GM18502 (cell line): Measurements from ENCODE around the gene ILDR2.
A peak's percentile ranks its signal among the peaks of the same experiment; 100 is the strongest.

ENCODE experiments used
- ATAC-seq: cut with Tn5 transposase; IDR thresholded peaks from one replicate; pipeline ENCODE4 v1.9.1; 2021; ENCODE audit warnings: mild to moderate bottlenecking; ENCODE audit not compliant: unreplicated experiment, poor library complexity

ILDR2 gene

DNA sequence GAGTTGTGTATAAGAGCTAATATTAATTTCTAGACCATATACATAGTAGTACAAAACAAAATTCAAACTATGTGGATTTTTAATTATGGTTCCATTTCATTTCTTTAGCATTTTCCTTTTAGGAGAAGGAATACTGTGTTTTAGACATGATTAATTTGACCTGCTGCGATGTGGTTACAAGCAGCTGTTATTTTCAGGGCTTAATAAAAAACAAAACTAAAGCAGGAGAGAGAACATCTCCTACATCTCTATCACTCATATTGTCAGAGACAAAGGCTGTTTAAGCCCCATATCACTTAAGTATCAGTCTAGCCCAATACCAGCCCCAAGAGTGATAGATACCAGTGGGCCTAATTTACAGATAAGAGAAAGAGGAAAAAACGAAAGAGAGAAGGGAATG lies 47.6 kb downstream of the ILDR2 start:
- ATAC-seq: no peak

DNA sequence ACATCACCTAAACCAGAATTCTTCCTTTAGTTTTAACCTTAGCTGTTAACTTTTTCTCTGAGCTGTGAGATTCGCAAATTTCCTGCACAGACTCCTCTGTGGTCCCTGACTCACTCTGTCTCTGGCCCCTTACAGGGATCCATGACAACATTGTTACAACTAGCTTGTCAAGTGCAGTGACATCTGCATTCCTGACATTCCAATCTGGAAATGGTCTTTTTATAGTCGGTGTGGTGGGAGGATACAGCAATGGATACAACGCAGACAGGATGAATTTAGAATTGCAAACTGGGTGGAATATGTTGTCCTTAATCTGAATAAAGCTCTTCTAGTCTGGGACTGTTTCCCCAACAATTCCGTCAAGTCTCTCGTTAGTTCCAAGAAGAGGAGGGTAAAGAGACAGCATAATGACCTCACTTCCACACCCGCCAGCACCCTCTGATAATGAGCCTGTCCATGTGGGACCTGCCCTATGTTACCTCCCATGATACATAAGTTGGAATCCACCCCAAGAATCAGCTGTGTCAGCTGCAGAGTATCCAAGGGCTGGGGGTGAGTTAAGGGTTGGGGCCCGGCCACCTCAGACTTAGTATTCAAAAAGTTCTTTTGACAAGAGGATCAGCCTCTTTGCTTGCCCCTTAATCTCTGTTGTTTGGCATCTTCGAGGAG lies 49.4 kb downstream of the ILDR2 start:
- no peak for ATAC-seq

DNA sequence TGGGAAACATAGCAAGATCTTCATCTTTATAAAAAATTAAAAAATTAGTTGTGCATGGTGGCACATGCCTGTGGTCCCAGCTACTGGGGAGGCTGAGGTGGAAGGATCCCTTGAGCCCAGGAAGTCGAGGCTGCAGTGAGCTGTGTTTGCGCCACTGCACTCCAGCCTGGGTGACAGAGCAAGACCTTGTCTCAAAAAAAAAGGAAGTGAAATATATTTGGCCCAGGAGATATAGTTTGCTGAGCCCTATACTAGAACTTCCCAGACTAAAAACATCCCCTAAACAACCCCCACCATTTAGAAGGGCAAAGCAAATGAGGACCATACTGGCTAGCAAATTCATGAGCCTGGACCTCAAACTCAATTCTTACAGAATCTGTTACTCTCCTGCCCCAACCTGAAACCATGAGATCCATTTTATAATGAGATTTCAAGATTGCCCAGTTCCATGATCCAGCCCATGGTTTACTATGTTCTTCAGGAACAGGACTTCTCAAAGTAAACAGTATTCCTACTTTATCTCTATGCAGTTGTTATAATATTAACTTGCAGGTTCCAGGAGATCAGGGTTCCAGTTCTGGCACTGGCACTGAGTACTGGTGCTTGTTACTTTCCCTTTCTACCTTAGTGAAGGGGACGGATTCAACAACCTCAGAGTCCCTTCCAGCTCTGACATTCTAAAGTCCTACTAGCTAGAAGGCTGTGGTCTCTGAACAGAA lies 50.4 kb downstream of the ILDR2 start:
- peak; percentile 89 for ATAC-seq

DNA sequence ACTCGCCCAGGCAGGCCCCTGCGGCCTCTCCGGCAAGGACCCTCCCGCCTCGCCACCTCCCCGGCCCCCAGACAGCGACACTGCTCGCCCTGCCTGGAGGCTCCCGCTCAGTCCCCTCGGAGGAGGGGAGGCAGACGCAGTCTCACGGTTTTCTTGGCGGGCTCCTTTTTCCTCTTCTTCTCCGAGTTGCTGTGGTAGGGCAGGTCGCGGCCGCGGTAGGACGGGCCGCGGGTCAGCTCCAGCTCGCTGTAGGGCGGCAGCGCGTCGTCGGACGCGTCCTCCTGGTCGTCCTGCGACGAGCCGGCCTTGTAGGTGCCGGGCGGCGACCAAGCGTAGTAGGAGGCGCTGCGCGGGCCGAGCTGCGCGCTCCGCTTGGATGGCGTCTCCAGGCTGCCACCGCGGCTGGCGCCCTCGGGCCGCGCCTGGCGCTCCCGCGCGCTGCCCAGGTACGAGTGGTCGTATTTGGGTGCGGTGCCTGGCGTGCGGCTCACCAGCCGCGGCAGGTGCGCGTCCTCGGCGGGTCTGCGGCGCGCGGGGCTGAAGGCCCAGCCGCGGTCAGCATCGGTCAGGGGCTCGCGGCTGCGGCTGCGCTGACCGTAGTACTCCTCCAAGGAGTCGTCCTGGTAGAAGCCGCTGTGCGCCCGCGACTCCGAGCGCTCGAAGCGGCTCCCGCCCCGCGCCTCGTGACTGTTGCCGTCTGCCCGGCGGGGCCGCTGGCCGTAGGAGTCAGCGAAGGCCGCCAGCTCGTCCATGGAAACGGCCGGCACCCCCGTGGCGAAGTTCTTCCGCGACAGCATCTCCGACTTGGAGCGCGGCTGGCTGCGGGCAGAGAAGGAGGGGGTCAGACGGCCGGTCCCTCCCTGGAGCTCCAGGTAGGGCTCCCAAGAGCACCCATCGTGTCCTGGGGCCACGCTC lies 54.5 kb downstream of the ILDR2 start:
- no peak for ATAC-seq

DNA sequence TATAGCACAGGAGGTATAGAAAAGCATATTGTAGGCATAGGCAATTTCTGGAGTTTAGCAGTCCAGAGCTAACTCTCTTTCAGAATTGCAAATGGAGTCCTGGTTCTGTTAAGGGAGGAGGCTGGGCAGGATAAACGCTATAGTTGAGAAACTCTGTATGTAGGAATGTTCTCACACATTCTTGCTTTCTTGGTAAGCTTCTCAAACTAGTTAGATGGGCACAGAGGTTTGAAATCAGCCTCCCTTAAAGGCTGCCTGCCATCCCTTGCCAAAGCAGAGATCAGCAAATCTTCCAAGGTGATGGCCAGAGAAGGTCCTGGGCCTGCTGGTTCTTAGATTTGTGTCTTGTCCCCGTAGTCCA lies 56.4 kb downstream of the ILDR2 start:
- no peak for ATAC-seq

DNA sequence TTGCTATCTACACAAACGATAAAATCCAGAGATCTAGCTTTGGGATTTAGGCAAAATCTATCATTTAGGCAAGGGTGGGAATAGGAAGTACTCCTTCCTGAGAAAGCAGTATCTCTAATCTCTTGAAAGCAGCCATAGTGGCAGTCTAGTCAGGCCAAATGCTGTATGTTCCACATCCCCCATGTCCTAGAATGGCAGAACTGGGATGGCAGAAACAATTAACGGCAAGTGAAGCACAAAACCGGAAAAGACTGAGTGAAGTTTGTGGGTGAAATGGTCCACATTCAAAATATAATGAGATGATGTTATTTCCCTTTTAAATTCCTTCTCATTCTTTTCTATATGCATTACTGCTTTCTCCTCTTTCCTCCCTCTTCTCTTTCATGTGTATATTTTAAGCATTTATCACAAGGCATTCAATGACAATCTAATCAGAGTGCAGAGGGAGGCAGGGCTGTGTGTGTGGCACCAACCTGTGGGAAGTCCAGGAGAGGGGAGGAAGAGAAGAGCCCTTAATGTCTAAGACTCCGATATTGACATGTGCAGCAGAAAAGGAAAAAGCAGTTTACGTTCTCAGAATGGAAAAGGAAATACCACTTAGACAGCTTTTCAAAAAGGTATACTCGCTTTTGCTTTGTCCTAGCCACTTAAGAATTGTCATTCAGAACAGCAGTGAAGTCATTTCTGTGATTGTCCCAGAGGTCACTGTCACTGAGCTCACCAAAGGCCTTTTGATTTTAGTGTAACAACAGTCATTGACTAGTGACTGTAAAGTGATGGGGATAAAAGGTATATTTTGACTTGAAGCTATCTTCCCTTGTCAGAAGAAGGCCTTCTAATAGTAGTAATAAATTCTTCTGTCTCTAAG lies 57.0 kb downstream of the ILDR2 start:
- ATAC-seq: no peak

DNA sequence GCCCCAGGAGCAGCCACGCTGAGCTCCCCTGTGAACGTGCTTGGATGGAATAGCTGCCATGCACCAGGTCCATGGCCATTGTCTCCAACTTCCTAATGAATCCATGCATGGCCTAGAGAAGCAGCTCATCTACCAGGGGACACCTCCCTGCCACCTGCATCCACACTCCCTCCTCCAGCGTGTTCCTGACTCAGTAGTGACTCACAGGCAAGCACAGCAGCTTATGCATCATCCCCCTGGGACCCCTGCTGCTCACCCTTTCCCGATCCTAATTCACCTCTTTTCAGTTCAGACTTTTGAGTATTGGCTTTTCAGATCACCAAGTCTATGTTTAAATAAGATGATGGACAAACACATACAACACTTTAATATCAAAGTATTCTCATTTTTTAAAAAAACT lies 59.4 kb downstream of the ILDR2 start:
- no peak for ATAC-seq

DNA sequence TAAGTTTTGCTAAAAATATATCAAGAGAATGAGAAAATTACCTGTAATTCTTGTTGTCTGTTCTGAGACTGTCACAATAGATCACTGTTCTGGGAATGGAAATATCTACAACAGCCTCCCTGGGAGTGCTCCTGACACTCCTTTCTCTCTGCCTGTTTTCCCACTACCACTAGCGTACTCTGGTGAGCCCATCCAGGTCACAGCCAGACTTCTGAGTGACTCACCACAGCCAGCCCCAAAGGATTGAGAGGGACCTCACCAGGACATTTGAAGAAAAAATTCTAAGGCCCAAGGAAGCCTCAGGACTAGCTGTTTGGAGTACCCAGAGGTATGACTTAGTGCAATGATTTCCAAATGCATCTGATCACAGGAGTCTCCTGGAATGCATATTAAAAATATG lies 60.3 kb downstream of the ILDR2 start:
- no peak for ATAC-seq

DNA sequence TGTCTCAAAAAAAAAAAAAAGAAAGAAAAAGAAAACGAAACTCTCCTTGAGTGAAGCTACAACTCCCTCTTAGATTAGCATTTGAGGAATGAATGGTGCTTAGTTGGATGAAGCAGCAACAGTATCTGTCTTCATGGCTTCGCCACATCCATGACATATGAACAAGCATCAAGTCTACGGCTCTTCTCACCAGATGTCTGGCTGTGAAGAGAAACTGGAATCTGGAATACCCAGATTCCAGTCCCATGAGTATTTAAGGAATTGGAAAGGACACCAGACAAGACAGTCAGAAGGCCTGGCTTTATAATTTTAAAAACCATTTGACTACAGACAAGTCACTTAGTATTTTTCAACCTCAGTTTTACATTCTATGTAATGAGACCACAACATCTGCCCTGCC lies 61.2 kb downstream of the ILDR2 start:
- ATAC-seq: no peak

DNA sequence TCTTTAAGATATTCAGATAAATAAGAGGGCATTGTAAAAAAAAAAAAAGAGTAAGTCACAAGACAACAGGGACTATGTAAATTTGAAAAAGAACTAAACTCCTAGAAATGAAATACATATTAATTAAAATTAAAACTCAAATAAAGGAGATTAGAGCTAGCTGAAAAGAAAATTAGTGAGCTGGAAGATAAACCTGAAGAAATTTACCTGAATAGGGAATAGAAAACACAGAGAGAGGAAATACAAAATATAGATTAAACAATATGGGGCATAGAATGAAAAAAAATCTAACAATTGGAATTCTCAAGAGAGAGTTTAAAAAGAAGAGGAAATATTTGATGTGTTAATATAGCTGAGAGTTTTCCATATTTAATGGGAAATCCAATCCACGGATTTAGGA lies 63.7 kb downstream of the ILDR2 start:
- no peak for ATAC-seq

DNA sequence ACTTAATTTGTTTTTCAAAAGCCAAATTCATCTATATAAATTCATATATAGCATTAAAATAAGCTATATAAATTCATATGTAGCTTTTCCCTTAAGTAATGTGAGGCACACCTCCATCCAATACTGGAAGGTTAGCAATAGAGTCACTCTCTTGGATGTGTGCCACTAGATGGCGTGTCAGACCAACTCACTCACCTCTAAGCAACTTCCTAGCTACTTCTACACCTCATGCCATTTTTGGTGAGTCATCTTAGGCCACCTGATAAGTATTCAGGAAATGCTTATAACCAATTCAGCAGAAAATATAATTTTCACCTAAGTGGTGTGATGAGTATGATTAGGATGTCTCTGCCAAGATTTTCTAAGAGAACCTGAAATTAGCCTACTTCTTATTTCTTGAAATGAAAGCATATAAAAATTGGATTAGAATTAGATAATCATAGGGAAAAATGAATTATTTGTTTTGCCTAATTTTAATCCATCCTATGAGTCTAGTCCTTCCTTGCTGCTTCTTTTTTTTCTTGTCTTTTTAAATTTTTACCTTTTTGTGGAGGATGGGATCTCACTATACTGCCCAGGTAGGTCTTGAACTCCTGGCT lies 64.8 kb downstream of the ILDR2 start:
- peak; percentile 98 for ATAC-seq

DNA sequence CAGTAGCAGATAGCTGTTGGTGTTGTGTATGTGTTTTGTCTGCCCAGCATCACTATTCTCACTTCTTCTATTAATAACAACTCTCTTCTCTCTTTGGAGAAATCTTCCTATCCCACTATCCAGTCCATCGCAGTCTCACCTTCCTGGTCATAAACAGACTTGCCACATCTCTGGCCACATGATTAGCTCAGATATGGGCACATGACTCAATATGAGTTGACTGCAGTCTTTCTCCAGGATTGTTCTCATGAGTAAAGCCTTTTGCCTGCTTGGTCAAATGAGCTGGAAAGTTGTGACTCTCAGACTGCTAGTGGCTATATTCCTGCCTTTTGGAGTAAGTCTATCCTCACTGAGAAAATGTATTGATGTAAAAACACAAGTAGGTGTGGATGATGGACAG lies 66.4 kb downstream of the ILDR2 start:
- ATAC-seq: no peak

DNA sequence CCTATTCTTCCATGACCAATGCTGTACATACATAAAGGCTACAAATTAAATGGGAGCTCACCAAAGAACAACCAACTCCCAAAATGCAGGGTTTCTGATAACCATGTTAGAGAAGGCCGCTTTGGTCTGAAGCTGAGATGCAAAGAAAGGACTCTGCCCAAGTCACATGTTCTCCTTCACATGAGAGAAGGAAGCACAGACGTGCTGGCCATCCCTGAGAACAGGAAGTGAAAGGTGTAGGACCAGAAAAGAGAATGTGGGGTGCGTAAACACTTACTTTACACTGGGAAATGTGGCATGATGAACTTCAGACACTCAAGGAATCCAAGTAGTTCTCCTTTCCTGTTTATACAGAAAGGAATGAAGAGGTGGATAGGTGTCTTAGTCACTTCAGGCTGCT lies 67.6 kb downstream of the ILDR2 start:
- peak; percentile 56 for ATAC-seq

DNA sequence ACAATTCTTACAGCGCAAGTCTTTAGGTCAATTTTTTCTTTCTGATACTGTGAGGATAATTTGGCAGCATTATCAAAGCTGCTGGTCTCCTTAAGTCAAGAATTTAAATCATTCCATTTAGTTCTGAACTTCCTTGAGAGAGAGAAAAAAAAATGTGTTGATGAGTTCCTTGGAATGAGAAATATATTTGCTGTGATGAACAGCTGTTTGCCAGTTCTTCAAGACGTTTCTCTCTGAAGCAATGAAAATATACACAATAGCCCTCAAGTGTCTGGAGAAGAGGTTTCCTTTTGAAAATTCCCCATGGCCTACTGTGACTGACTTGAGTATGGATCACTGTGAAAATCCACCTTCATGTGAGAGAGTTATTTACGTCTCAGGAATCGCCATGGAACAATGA lies 68.3 kb downstream of the ILDR2 start:
- no peak for ATAC-seq

DNA sequence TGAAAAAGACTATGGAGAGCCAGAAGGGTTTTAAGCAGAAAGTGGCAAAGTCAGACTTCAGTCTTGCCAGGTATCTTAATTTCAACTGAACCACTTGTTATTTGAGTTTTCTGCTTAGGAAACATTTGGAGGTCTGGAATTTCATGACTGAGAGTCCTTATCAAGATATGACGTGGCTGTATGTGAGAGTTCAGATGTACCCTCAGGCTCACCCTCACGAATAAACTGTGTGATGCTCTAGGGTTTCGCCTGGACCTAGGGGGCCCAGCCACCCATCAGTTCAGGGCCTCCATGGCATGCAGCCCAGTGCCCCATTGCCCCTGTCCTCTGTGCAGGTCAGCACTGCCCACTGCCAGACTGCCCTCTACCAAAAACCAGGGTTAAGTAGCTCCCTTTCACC lies 68.7 kb downstream of the ILDR2 start:
- ATAC-seq: no peak

DNA sequence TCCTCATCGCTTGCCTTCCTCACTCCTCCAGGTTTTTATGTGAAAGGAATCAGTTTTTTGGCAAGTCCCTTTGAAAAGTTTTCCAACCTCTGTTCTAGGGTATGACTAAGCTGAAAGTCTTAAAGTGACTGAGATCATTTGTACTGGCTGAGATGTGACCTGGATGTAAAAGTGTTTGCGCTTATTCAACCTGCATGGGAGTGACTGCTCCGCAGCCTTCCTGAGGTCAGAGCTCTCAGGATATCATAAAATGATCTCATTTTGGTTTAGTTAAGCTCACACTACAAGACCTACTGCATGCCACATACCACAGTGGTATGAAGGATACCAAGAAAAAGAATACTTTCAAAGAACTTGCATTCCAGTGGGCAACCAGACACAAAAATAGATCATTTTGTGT lies 69.4 kb downstream of the ILDR2 start:
- no peak for ATAC-seq

DNA sequence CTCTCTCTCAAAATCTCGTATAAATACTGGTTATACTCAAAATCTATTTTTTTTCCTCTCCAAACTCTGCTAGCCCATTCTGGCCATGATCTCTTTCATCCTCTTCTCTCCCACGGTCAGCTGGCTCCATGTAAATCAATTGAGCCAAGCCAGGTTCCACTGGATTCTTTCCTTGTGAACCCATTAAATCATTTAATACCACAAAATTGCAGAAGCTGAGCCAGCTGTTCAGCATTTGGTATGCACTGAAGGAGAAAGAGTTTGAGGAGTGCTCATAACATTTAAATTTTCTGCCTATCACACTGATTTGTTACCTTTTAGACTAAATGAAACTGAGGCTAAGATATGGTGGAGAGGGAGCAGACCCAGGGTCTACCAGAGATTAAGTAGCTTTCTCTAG lies 70.2 kb downstream of the ILDR2 start:
- no peak for ATAC-seq

DNA sequence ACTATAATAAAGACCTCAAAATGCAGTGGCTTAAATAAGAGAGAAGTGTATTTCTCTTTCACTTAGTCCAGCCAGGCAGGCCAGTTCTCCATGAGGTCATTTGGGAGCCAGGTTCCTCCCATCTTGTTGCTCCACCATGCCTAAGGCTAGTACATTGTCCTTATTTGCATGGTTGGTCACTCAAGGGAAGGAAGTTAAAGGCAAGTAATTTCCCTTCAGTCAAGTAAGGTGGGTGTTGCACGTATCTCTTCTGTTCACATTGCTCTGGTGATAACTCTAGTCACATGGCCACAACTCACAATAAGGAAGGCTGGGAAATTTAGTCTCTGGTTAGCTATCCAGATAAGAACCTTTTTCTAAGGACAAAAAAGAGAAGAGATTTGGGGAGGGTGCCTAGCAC lies 72.1 kb downstream of the ILDR2 start:
- ATAC-seq: peak; percentile 55

DNA sequence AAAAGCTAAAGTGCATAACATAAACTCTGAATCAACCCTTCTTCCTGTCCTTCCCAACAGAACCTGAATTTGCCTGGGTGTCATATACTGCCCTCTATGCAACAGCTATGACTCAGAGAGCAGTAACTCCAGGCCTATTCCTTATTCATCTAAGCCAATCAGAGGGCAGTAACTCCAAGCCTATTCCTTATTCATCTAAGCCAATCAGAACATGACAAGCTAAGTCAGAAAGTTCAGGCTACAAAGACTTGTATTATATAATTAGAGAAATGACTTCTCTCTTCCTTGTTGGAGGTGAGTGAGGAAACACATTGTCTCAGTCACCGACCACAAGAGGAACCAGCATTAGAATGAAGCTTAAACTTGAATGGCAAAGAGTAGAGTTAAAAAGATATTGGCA lies 73.1 kb downstream of the ILDR2 start:
- no peak for ATAC-seq

DNA sequence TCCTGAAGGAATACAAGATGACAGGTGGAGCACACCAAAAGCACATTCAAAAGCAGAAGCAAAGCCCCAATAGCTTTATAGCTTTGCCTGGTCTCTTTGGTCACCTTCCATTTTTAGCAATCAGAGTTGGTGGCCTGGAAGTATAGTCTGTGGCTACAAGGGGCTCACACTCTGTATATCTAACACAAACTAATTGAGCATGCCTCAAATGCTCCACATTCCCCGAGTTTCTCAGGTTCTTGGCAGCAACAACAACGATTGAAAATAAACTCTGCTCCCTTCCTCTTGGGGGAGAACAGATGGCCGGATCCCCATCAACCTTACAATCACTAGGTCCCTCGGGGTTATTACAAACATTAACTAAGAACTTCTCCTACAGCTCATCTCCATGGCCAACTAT lies 74.4 kb downstream of the ILDR2 start:
- ATAC-seq: no peak
